RWPE1 (cell line): ENCODE data around the gene CDCP2.
"Not testable (repeated sequence)": the region's sequence is repeated elsewhere in the genome, so short reads cannot be mapped to it uniquely, and the experiment has no call there.

ENCODE experiments used
- CTCF ChIA-PET: fragments of 350-600 bp; sonication (Branson Sonifier 250); formaldehyde crosslinking; extraction: SDS; loops from one replicate; lab custom pipeline; 2021; lab: Yijun Ruan, JAX
- POLR2A ChIA-PET: fragments of 400-600 bp; formaldehyde crosslinking; extraction: SDS; loops from one replicate; lab custom pipeline; 2020; ENCODE audit warnings: antibody characterized with exemption; ENCODE audit not compliant: low non-redundant PET; lab: Yijun Ruan, JAX
- DNase-seq: peaks from one replicate; pipeline ENCODE4 v3.0.0; 2012; ENCODE audit warnings: low spot score
- H3K27ac ChIP-seq: fragments of 450-650 bp; 2 replicates; pipeline ENCODE4 v1.5.1; 2017
- CTCF ChIP-seq: fragments of 450-650 bp; conservative IDR thresholded peaks from 2 replicates; pipeline ENCODE4 v1.5.1; 2017; ENCODE audit warnings: low read depth, mild to moderate bottlenecking

CDCP2 gene

GRCh38 chr1:54103414-54103813 lies 49.4 kb downstream of the CDCP2 start:
- ChIA-PET CTCF (interaction anchor here (0.5 kb wide), 1 partner anchor 191 kb away, joined by 3 read pairs; no protein-coding TSS in a partner anchor), POLR2A (no interaction called here)
- no peak for TF ChIP-seq CTCF
- H3K27ac ChIP-seq: no peak overlapping the region
- DNase-seq: no peak

- POLR2A ChIA-PET: no interaction called here
- H3K27ac ChIP-seq: no peak overlapping the region
- no peak for DNase-seq
- CTCF ChIA-PET: no interaction called here
- no peak for TF ChIP-seq CTCF
These were observed 52.3 kb downstream of the CDCP2 start for GRCh38 chr1:54100500-54100899.

- no peak for TF ChIP-seq CTCF
- ChIA-PET POLR2A (no interaction called here), CTCF (interaction anchor here (0.6 kb wide), 1 partner anchor 243 kb away, joined by 3 read pairs; no protein-coding TSS in a partner anchor)
- DNase-seq: no peak
- no peak overlapping the region for H3K27ac ChIP-seq
These were observed 53.7 kb downstream of the CDCP2 start for GRCh38 chr1:54099061-54099610.

- no peak for TF ChIP-seq CTCF
- no peak for DNase-seq
- no peak overlapping the region for H3K27ac ChIP-seq
- CTCF ChIA-PET: no interaction called here
- POLR2A ChIA-PET: no interaction called here
These were observed 55.9 kb downstream of the CDCP2 start for GRCh38 chr1:54096877-54097240.

GRCh38 chr1:54096227-54096876 lies 56.4 kb downstream of the CDCP2 start:
- CTCF ChIA-PET: no interaction called here
- no peak overlapping the region for H3K27ac ChIP-seq
- DNase-seq: no peak
- POLR2A ChIA-PET: no interaction called here
- no peak for TF ChIP-seq CTCF

GRCh38 chr1:54095546-54096226 lies 57.1 kb downstream of the CDCP2 start:
- CTCF ChIA-PET: interaction anchor here (1.1 kb wide), 1 partner anchor 14 kb away, joined by 3 read pairs; no protein-coding TSS in a partner anchor
- no peak overlapping the region for H3K27ac ChIP-seq

GRCh38 chr1:54094730-54095105 lies 58.1 kb downstream of the CDCP2 start:
- POLR2A ChIA-PET, H3K27ac ChIP-seq, DNase-seq: not testable (repeated sequence)
- CTCF ChIA-PET: interaction anchor here (0.6 to 1.1 kb wide), 2 partner anchors 13 to 331 kb away, joined by 3 read pairs; no protein-coding TSS in a partner anchor

More at GRCh38 chr1:54095546-54096226, 57.1 kb downstream of the CDCP2 start:
- POLR2A ChIA-PET: no interaction called here
- DNase-seq: no peak
- TF ChIP-seq CTCF: no peak
